NCI-H524 (cell line): ENCODE results near the gene POU3F1.

Experiments used
- DNase-seq, 2 experiments: peaks; one replicate each; lab custom pipeline; 2025; lab: John Stamatoyannopoulos, UW

Gene POU3F1

DNA sequence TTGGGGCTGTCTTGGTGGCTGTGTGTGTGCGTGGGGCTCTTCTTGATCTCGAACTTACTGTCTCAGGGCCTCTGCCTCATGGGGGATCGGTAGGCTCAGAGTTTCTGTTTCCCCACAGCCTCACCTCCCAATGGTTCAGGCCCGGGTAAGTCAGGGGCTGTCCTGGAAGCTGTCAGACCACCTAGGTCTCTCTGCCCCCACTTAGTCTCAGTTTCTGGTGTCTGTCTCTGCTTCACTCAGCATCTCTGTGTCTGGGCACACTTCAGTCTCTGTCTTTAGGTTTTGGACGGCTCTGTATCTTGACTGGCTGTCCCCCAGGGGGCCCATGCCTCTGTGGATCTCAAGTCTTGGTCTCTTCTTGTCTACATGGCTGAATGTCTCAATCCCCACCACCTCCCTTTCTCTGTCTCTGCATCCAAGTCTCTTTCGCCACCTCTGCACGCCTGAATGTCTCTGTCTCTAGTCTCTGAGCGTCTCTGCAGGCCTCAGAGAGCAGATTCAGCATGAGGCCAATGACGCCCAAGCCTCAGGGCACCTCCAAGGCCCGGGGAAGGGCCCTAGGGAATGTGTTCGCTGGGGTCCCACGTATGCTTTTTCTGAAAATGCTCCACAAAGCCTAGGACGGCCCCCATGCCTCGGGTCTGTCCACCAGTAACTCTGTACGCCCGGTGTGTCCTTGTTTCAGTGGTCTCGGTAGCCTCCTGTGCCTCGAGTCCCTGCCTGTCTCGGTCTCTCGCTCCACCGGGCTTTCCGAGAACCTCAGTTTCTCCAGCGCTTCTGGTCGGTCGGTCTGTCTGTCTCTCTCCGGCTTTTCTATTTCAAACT lies 42.1 kb downstream of the POU3F1 start:
- DNase-seq = peak in 1 of 2 experiments; percentile 5

DNA sequence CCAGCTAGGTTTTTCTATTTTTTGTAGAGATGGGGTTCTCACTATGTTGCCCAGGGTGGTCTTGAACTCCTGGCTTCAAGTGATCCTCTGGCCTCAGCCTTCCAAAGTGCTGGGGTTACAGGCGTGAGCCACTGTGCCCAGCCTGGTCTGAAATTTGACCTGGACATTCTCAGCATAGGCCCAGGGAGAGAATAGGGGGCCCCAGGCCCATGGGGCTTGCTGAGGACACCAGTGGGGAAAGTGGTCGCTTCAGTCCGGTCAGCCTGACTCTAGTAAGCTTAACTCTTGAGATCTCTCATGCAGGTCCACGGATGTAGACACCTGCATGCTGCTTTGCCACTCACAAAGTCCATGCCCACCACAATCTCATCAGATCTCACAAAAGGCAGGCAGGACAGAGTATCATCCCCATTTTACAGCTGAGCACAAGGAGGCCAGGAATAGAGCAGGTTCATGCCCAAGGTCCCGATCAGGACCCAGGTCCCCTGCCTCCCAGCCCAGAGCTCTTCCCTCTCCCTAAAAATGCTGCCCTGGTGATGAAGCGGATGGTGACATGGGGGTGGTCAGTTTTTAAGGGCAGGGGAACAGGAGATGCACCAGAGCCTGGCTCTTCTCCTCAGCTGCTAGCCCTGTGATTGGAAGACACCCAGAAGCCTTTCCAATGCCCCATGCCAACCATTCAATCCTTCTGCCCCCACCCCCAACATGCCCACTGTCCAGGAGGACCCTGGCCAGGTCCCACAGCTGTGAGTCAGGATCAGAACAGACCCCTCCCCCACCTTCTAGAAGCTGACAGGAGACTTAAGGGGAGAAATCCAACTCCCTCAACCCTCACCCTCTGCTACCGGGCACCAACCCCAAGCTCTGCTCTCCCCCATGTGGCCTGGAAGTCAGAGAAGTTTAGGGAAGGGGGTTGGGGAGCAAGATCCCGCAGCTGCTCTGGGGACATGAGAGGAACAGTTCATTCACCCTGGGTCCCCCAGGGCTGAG lies 43.0 kb downstream of the POU3F1 start:
- no peak for DNase-seq

DNA sequence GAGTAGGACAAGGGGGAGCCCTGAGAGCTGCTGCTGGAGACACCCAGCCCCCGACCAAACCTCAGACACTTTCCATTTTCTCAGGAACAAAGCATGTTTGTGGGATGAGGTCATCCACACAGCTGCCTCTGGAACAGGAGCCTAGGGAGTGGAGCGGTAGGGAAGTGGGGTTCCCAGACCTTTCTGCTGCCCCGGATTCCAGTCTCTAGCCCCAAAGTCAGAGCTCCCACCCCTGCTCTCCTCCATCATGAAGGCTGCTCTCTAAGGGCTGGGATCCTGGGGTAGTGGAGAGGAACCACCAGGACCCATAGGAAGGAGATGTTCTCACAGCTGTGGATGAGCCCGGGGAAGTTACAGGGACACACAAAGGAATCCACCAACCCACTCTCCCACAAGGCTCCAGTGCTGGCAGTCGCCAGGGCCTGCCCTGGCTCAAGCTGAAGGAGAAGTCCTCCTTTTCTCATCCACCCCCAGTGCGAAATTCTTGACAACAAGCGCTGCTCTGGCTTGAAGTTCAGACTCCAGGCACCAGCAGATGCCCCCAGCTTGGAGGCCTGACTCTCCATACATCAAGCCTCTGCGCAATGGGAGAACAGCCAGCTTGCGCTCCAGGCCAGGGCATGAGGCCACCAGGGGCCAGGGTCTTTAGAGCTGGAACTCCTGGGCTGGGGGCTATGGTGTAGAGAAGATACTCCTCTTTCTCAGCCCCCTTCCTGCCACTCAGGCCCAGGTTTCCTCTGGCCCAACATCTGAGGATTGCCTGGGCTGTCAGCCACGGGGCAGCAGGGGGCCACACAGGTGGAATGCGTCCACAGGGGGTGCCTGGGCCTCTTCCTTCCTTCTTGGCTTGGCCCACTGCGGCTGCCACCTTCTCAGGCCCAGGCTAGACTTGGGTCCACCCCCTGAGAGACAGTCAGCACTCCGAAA lies 45.8 kb downstream of the POU3F1 start:
- DNase-seq = no peak

DNA sequence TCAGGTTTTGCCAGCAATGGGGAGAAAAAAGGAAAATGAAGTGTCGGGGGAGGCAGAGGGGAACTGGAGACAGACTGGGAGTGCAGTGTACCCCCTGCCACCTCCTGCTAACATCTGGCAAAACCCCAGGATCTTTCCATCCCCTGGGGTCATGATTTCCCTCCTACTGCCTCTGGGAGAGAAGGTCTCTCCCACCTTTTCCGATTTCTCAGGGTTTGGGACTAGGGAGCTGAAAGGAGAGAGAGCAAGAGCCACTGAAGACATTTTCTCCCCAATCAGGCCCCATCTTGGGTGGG lies 46.4 kb downstream of the POU3F1 start:
- DNase-seq = no peak

DNA sequence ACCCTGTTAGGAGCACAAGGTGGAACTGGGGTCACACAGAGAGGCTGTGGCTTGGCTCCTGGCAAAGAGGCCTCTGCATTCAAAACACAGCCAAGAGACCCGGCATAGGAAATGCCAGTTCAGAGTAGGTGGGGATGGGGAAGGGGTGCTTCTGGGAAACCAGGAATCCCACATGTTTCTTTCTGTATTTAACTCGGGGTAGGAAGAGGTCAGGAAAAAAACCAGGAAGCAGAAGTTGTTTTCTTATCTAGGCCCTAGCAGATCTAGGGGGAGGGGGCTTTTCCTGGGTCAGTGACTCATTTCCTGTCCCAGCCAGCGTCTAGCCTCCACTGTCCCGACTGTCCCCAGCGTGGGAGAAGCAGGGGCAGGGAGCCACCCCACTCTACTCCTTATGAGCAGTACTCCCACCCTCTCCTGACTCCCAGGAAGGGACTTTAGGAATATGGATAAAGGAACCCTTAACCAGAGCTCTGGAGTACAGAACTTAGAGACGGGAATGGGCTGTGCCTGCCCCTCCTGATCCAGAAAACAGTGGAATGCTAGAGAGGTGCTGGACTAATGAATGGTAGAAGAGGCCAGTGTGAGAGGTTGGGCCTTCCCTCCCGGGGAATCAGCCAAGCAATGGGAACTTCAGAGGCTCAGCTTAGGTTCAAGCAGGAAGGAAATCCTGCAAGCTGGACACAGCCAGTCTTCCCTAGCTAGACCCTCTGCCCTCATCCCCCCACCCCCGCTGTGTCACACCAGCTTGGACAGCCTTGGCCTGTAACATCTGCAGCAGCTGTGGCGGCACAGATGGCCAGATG lies 47.0 kb downstream of the POU3F1 start:
- DNase-seq = no peak

DNA sequence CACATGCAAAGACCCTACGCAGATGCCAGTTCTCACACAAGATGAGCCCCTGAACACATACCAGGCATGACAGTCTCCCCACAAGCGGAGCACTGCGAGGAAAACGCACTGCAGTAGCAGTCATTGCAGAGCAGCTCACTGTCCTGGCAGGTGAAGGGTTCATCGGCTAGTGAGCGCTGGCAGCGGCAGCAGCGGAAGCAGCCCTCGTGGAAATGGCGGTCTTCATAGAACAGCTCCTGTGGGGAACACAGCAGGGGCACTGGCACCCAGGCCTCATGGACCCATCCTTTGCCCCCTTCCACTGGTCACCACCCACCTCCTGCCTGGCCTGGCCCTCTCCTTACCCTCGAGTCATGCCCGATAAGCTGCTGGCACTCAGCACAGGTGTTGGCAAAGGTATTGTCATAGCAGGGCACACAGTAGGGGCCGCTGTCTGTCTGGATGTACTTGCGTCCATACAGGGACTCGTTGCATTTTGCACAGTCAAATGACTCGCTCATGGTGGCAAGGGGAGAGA lies 47.6 kb downstream of the POU3F1 start:
- no peak for DNase-seq

DNA sequence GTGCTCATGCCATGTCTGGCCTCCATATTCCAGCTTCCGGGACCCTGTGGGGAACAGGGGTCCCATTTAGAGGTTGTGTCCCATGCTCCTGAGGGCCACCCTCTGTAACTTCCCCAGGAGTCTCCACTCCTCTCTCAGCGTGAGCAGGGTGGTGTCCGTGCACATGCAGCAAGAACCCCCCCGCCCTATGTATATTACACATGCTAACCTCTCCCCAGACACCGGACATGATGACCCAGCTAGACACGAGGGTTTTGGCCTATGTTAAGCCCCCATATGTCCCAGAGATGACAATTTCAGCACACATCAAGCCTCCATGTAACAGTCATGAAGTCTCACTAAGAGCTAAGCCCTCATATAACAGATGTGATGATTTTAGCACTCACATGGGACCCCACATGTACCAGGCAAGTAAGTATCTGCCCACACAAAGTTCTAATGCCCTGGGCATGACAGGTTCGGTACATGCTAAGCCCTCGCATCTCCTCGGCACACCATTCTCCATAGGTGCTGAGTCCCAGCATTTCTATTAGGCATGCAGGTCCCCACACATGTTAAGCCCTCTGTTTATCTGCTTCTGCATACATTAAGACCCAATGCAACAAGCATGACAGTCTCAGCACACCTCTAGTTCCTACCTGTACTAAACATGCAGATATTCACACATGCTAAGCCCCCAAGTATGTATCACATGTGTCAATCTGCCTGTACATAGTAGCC lies 48.3 kb downstream of the POU3F1 start:
- DNase-seq = no peak

DNA sequence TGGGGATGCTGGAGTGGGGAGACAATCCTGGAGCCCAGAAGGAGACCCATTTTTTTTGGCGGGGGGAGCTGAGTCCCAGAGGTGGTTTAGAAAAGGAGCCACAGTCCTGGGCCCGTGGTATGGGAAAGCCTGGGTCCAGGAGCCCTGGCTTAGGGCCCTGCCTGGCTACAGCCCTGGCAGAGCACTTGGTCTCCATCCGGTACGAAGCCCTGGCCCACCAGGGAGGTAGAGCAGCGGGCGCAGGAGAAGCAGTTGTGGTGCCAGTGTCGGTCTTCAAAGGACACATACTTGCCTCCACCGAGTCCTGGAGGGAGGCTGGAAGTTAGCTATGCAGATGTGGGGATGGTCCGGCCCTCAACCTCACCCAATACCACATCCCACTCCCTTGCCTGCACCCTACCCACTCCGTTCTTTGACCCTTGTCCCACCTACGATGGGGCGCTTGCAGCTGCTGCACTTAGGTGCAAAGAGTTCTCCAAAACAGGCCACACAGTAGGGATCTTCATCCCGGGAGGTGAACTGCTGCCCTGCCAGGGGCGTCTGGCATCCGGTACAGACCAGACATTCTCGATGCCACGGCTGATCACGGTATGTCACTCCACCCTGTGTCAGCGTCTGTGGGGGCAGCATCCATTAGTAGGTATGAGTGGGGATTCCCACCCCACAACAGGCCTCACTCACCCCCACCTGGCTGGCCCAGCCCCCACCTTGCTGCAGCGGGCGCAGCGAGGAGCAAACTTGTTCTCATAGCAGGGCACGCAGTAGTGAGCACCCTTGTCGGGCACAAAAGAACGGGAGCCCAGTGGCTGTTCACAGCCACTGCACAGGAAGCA lies 49.1 kb downstream of the POU3F1 start:
- no peak for DNase-seq

DNA sequence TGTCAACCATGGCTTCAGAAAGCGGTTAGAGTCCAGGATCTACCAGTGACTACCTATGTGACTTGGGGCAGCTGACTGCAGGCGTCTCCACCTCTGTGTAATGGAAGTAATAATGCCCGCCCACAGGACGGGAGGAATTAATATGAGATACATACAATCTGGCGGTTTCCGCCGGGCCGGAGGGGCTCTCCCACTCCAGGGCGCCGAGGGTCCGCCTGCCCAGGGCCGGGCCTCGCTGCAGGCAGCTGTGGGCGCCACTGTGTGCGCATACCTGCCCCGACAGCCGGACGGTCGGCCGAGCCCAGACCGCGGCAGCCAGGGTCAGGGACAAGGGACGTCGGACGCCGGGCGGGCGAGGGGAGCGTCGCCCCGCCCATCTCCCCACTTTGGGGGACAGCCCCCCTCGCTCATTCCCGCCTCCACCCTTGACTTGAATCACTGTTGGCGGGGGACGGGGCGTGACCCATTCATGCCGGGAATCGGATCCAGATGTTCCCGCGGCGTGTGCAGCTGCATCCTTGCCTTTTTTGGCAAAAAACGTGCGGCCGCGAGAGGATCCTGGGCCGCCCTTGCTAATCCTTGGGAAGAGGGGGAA lies 50.7 kb downstream of the POU3F1 start:
- peak; percentile 43 to 75 for DNase-seq

DNA sequence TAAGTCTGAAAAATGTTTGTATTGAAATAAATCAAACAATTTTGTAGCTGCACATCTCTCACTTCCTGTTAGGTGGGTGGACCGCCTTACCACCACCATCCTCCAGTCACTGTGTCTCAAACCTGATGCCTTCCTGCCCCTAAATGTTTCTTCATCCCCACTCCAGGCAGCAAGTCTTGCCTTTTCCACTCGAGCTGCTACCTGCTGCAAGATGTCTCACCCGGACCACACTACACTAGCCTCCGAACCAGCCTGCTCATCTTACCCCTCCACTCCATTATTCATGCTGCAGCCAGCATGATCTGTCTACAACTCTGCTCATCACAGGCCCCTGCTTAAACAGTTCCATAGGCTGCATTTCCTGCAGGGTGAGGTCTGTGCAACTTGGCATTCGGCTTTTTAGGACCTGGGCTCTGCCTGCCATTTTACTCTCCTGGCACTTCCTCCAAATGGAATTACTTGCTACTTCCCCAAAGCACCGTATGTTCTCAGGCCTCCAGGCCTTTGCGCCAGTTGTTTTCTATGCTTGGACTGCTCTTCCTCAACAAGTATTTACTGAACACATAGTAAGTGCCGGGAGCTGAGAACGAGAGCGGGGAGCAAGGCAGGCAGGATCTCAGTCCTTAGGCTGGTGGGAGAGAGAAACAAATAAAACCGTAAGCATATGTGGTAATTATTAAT lies 51.6 kb downstream of the POU3F1 start:
- no peak for DNase-seq
